Caco-2 (cell line): ENCODE results near the gene FBLN5. TPM values are rescaled to one million over a fixed set of nuclear protein-coding genes. Genes with fewer than 3 reads are reported as not detected.

Experiments used
- BruUV-seq: library from RNA; stranded (reverse); fragments of 400-500 nt; replicated peaks from 2 replicates; lab custom pipeline; 2021; lab: Mats Ljungman, UMichigan
- CTCF ChIA-PET: fragments of 300-600 bp; sonication (Branson Sonifier 250); formaldehyde crosslinking; loops from one replicate; lab custom pipeline; 2022; ENCODE audit warnings: antibody characterized with exemption; lab: Charles Lee
- POLR2A ChIA-PET: fragments of 300-600 bp; sonication (Branson Sonifier 250); formaldehyde crosslinking; loops from one replicate; lab custom pipeline; 2022; ENCODE audit warnings: antibody characterized with exemption; lab: Charles Lee
- DNase-seq, 2 experiments: peaks; one replicate each; pipeline versions ENCODE4 v3.0.0 to v3.0.0-alpha.2; 2020 to 2022
- H3K27me3 ChIP-seq: replicated peaks from 2 replicates; pipeline ENCODE4 v1.6.0; 2011; ENCODE audit warnings: low read length; ENCODE audit not compliant: control insufficient read depth, insufficient read depth
- H3K36me3 ChIP-seq: 2 replicates; pipeline ENCODE4 v1.5.1; 2011; ENCODE audit warnings: low read length; ENCODE audit not compliant: control insufficient read depth, insufficient read depth
- H3K4me1 ChIP-seq: fragments of 250-450 bp; sonication (Bioruptor Pico); 2 replicates; pipeline ENCODE4 v1.5.1; 2020; ENCODE audit warnings: mild to moderate bottlenecking
- H3K4me3 ChIP-seq: 2 replicates; pipeline ENCODE4 v1.5.1; 2011; ENCODE audit warnings: low read depth, mild to moderate bottlenecking, control low read depth, low read length
- H3K9me3 ChIP-seq: fragments of 250-450 bp; sonication (Bioruptor Pico); 2 replicates; pipeline ENCODE4 v1.5.1; 2020; ENCODE audit warnings: mild to moderate bottlenecking, moderate library complexity
- H3K27ac Mint-ChIP-seq: one replicate; pipeline ENCODE4 v1.8.0; 2022; ENCODE audit warnings: mixed read lengths; ENCODE audit not compliant: unreplicated experiment
- H3K27me3 Mint-ChIP-seq: one replicate; pipeline ENCODE4 v1.8.0; 2022; ENCODE audit warnings: mixed read lengths; ENCODE audit not compliant: insufficient read depth, unreplicated experiment
- H3K36me3 Mint-ChIP-seq: one replicate; pipeline ENCODE4 v1.8.0; 2022; ENCODE audit warnings: mild to moderate bottlenecking, mixed read lengths; ENCODE audit not compliant: insufficient read depth, unreplicated experiment
- H3K4me1 Mint-ChIP-seq: one replicate; pipeline ENCODE4 v1.8.0; 2022; ENCODE audit warnings: low read depth, mixed read lengths; ENCODE audit not compliant: unreplicated experiment
- H3K4me3 Mint-ChIP-seq: one replicate; pipeline ENCODE4 v1.8.0; 2022; ENCODE audit warnings: mild to moderate bottlenecking, moderate library complexity, mixed read lengths; ENCODE audit not compliant: unreplicated experiment
- H3K9me3 Mint-ChIP-seq: one replicate; pipeline ENCODE4 v1.8.0; 2022; ENCODE audit warnings: mixed read lengths; ENCODE audit not compliant: unreplicated experiment
- CTCF ChIP-seq, 2 experiments: fragments of 200-600 bp in 1 of 2; IDR thresholded peaks; 1 replicate in 1 of 2; 2 replicates in 1 of 2; pipeline versions ENCODE4 v1.5.1 to v1.8.0; 2011 to 2022; ENCODE audit warnings: antibody characterized with exemption in 1 of 2, control low read depth in 1 of 2, inconsistent platforms in 1 of 2, low read depth in 1 of 2, low read length in 1 of 2, mild to moderate bottlenecking in 1 of 2, moderate library complexity in 1 of 2; ENCODE audit not compliant: insufficient read depth in 1 of 2, severe bottlenecking in 1 of 2, unreplicated experiment in 1 of 2
- intact Hi-C: fragments of 100-400 bp; cut with micrococcal nuclease; formaldehyde crosslinking; loops from one replicate; pipeline ENCODE4 v1.10.0; 2022; ENCODE audit not compliant: unreplicated experiment
- total RNA-seq: library from RNA; stranded (reverse); gene quantifications from 2 replicates; pipeline ENCODE4 v1.2.3, GENCODE V29; 2022

Gene FBLN5
- total RNA-seq, 1 experiment from 2014 or later, result 13.9 TPM

DNA sequence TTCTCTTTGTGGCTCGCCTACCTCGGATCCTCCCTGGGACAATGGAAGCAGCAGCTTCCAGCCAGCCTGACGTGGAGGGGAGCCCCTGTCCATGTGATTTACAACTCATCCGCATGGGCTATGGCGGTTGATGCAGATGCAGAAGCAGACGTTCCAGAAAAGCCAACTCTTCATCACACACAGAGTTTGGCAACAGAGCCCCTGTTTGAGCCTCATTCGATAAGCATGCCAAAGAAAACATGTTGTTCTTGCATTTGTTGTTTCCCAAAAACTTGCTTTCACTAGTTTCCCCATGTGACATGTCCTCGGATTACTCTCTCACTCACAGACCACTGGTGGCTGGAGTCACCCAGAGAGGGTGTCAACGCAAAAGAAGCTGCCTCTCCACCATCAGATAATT lies 63.7 kb downstream of the FBLN5 start:
- H3K9me3 ChIP-seq, result no peaks in the 10 kb centered on the region
- no peaks in the 10 kb centered on the region for H3K27me3 ChIP-seq
- no peaks in the 10 kb centered on the region for H3K36me3 Mint-ChIP-seq
- H3K27ac Mint-ChIP-seq, result no peak overlapping the region
- ChIA-PET POLR2A (no interaction called here), CTCF (no interaction called here)
- no peak for TF ChIP-seq CTCF (IDR thresholded peaks at IDR 0.05; ENCODE audit: insufficient read depth in 1 of 2, low read depth in 1 of 2, low read length in 1 of 2, severe bottlenecking in 1 of 2, unreplicated experiment in 1 of 2)
- no peaks in the 10 kb centered on the region for H3K4me1 Mint-ChIP-seq
- H3K4me3 Mint-ChIP-seq, result no peak overlapping the region
- no peaks in the 10 kb centered on the region for H3K27me3 Mint-ChIP-seq
- no peak overlapping the region for H3K4me3 ChIP-seq
- no peak for DNase-seq
- no peaks in the 10 kb centered on the region for H3K4me1 ChIP-seq
- intact Hi-C loops, result no loop called here
- H3K9me3 Mint-ChIP-seq, result no peaks in the 10 kb centered on the region
- BruUV-seq, result no TSS peak
- H3K36me3 ChIP-seq, result no peaks in the 10 kb centered on the region

- BruUV-seq, result no TSS peak
- Mint-ChIP-seq H3K4me1 (no peaks in the 10 kb centered on the region), H3K27me3 (no peaks in the 10 kb centered on the region), H3K4me3 (no peak overlapping the region), H3K27ac (no peak overlapping the region), H3K36me3 (no peaks in the 10 kb centered on the region), H3K9me3 (no peaks in the 10 kb centered on the region)
- TF ChIP-seq CTCF (IDR thresholded peaks at IDR 0.05; ENCODE audit: insufficient read depth in 1 of 2, low read depth in 1 of 2, low read length in 1 of 2, severe bottlenecking in 1 of 2, unreplicated experiment in 1 of 2), result no peak
- ChIA-PET CTCF (no interaction called here), POLR2A (no interaction called here)
- Histone ChIP-seq H3K9me3 (no peaks in the 10 kb centered on the region), H3K27me3 (no peaks in the 10 kb centered on the region), H3K4me1 (no peaks in the 10 kb centered on the region), H3K36me3 (no peaks in the 10 kb centered on the region), H3K4me3 (no peak overlapping the region)
- DNase-seq, result no peak
- intact Hi-C loops, result no loop called here
Observed at GRCh38 chr14:91882776-91883175, 64.7 kb downstream of the FBLN5 start.

GRCh38 chr14:91882369-91882768 lies 65.1 kb downstream of the FBLN5 start:
- Histone ChIP-seq H3K9me3 (no peaks in the 10 kb centered on the region), H3K36me3 (no peaks in the 10 kb centered on the region), H3K4me3 (no peak overlapping the region), H3K27me3 (no peaks in the 10 kb centered on the region), H3K4me1 (no peaks in the 10 kb centered on the region)
- no peak for DNase-seq
- Mint-ChIP-seq H3K36me3 (no peaks in the 10 kb centered on the region), H3K27ac (no peak overlapping the region), H3K9me3 (no peaks in the 10 kb centered on the region), H3K27me3 (no peaks in the 10 kb centered on the region), H3K4me1 (no peaks in the 10 kb centered on the region), H3K4me3 (no peak overlapping the region)
- intact Hi-C loops, result no loop called here
- no peak for TF ChIP-seq CTCF (IDR thresholded peaks at IDR 0.05; ENCODE audit: insufficient read depth in 1 of 2, low read depth in 1 of 2, low read length in 1 of 2, severe bottlenecking in 1 of 2, unreplicated experiment in 1 of 2)
- ChIA-PET CTCF (no interaction called here), POLR2A (no interaction called here)
- no TSS peak for BruUV-seq
